H1 (cell line): ENCODE measurements around the gene ZNF75A.
"Not testable (repeated sequence)": the region's sequence is repeated elsewhere in the genome, so short reads cannot be mapped to it uniquely, and the experiment has no call there.

Experiments
- CTCF ChIP-seq, 3 experiments: IDR thresholded peaks; 1 replicate in 2 of 3; 2 replicates in 1 of 3; pipeline versions ENCODE4 v1.5.1 to v1.6.1; 2011; ENCODE audit warnings: low read length in 3 of 3, mild to moderate bottlenecking in 3 of 3, inconsistent platforms in 2 of 3, low read depth in 1 of 3, moderate library complexity in 1 of 3; ENCODE audit not compliant: insufficient read depth in 1 of 3; ENCODE audit errors: control extremely low read depth in 1 of 3
- JUND ChIP-seq: IDR thresholded peaks from 2 replicates; pipeline ENCODE4 v1.6.1; 2011; ENCODE audit warnings: mild to moderate bottlenecking, improper control_type of control experiment, low read length
- MAFK ChIP-seq: IDR thresholded peaks from 2 replicates; pipeline ENCODE4 v1.6.1; 2012; ENCODE audit warnings: low read depth, mild to moderate bottlenecking, improper control_type of control experiment, low read length
- SP1 ChIP-seq: IDR thresholded peaks from 2 replicates; pipeline ENCODE4 v1.6.1; 2011; ENCODE audit warnings: low read depth, low read length

GRCh38 chr16:3270718-3271117 lies 34.6 kb upstream of the ZNF75A start:
- not testable (repeated sequence) for TF ChIP-seq MAFK; CTCF (IDR thresholded peaks at IDR 0.05; ENCODE audit: control extremely low read depth in 1 of 3, insufficient read depth in 1 of 3, low read depth in 1 of 3, low read length in 3 of 3); JUND; SP1
